22Rv1 (cell line): ENCODE data around the gene ARHGAP26.

ENCODE experiments used
- ZFX ChIP-seq: fragments of 450-650 bp; IDR thresholded peaks from 2 replicates; pipeline ENCODE4 v1.6.1; 2017; ENCODE audit warnings: antibody characterized with exemption, borderline replicate concordance
- TF ChIP-seq, protein P1 (sequence below): fragments of 450-650 bp; IDR thresholded peaks from 2 replicates; pipeline ENCODE4 v1.5.1; 2017; ENCODE audit warnings: mild to moderate bottlenecking

DNA sequence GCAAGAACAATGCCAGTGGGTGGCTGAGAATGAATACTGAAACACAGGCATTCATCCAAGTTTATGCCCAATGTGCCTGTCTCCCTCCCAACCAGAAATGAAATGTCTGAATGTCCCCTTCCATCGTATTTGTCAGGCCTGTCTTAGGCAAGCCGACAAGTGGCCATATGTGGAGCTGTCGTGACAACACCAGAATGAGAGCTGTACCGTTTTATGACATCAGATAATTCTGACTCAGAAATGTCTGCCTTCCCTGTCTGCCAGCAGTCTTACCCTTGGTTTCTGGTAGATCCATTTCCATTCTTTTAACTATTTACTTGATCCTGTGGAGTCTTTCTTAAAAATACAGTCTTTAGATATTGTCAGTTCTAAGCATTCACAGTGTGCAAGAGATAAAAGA is 421.5 kb downstream of the ARHGAP26 start:
- TF ChIP-seq, protein P1, sequence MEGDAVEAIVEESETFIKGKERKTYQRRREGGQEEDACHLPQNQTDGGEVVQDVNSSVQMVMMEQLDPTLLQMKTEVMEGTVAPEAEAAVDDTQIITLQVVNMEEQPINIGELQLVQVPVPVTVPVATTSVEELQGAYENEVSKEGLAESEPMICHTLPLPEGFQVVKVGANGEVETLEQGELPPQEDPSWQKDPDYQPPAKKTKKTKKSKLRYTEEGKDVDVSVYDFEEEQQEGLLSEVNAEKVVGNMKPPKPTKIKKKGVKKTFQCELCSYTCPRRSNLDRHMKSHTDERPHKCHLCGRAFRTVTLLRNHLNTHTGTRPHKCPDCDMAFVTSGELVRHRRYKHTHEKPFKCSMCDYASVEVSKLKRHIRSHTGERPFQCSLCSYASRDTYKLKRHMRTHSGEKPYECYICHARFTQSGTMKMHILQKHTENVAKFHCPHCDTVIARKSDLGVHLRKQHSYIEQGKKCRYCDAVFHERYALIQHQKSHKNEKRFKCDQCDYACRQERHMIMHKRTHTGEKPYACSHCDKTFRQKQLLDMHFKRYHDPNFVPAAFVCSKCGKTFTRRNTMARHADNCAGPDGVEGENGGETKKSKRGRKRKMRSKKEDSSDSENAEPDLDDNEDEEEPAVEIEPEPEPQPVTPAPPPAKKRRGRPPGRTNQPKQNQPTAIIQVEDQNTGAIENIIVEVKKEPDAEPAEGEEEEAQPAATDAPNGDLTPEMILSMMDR, result no peak
- TF ChIP-seq ZFX, result no peak
